Neuronal stem cell (in vitro differentiated cells): Measurements from ENCODE around the gene TBC1D22A.
A peak's percentile ranks its signal among the peaks of the same experiment; 100 is the strongest.

Source experiments
- DNase-seq: peaks from one replicate; pipeline ENCODE4 v3.0.0-alpha.2; 2013; ENCODE audit warnings: low spot score
- H2AFZ ChIP-seq: one replicate; pipeline ENCODE4 v1.6.1; 2013; ENCODE audit warnings: mild to moderate bottlenecking, low read length, inconsistent platforms
- H2AK5ac ChIP-seq: 2 replicates; pipeline ENCODE4 v1.6.1; 2013; ENCODE audit warnings: low read depth, mild to moderate bottlenecking, inconsistent platforms, low read length, moderate library complexity, mixed read lengths
- H2BK120ac ChIP-seq: 2 replicates; pipeline ENCODE4 v1.6.1; 2013; ENCODE audit warnings: low read depth, mild to moderate bottlenecking, inconsistent platforms, low read length, moderate library complexity, mixed read lengths
- H2BK12ac ChIP-seq: one replicate; pipeline ENCODE4 v1.6.1; 2013; ENCODE audit warnings: low read length, inconsistent platforms
- H2BK15ac ChIP-seq: 2 replicates; pipeline ENCODE4 v1.6.1; 2013; ENCODE audit warnings: mild to moderate bottlenecking, low read length, inconsistent platforms, mixed read lengths
- H2BK5ac ChIP-seq: one replicate; pipeline ENCODE4 v1.6.1; 2013; ENCODE audit warnings: inconsistent platforms, mild to moderate bottlenecking, low read length, moderate library complexity
- H3K14ac ChIP-seq: one replicate; pipeline ENCODE4 v1.6.1; 2013; ENCODE audit warnings: low read length, inconsistent platforms
- H3K18ac ChIP-seq: 2 replicates; pipeline ENCODE4 v1.6.1; 2013; ENCODE audit warnings: low read length, inconsistent platforms
- H3K23ac ChIP-seq: 2 replicates; pipeline ENCODE4 v1.6.1; 2013; ENCODE audit warnings: low read depth, mild to moderate bottlenecking, mixed read lengths, low read length, inconsistent platforms; ENCODE audit not compliant: poor library complexity
- H3K27ac ChIP-seq: replicated peaks from 3 replicates; pipeline ENCODE4 v1.5.1; 2013; ENCODE audit warnings: low read length, inconsistent platforms
- H3K27me3 ChIP-seq, 3 experiments: 2 replicates each; pipeline ENCODE4 v1.6.1; 2013; ENCODE audit warnings: low read length in 3 of 3, mild to moderate bottlenecking in 2 of 3, inconsistent platforms in 1 of 3, low read depth in 1 of 3, mixed read lengths in 1 of 3, moderate library complexity in 1 of 3; ENCODE audit not compliant: control insufficient read depth in 3 of 3, insufficient read depth in 3 of 3
- H3K36me3 ChIP-seq, 2 donors: replicated peaks in 1 of 2; 2 replicates each; pipeline ENCODE4 v1.6.1; 2013; ENCODE audit warnings: low read length in 2 of 2; ENCODE audit not compliant: control insufficient read depth in 2 of 2, insufficient read depth in 2 of 2
- H3K4ac ChIP-seq: 2 replicates; pipeline ENCODE4 v1.6.1; 2013; ENCODE audit warnings: inconsistent platforms, mild to moderate bottlenecking, low read length, moderate library complexity
- H3K4me1 ChIP-seq, 2 donors: 1 replicate in 1 of 2; 2 replicates in 1 of 2; pipeline ENCODE4 v1.6.1; 2013; ENCODE audit warnings: low read length in 2 of 2, low read depth in 1 of 2; ENCODE audit not compliant: control insufficient read depth in 2 of 2, insufficient read depth in 1 of 2
- H3K4me2 ChIP-seq: one replicate; pipeline ENCODE4 v1.6.1; 2013; ENCODE audit warnings: mild to moderate bottlenecking, low read length, inconsistent platforms; ENCODE audit not compliant: insufficient read depth, poor library complexity, severe bottlenecking
- H3K4me3 ChIP-seq, 2 donors: 2 replicates each; pipeline ENCODE4 v1.5.1; 2013; ENCODE audit warnings: low read length in 2 of 2, mild to moderate bottlenecking in 2 of 2, inconsistent platforms in 1 of 2, moderate library complexity in 1 of 2
- H3K79me1 ChIP-seq: one replicate; pipeline ENCODE4 v1.6.1; 2013; ENCODE audit warnings: low read depth, mild to moderate bottlenecking, inconsistent platforms, low read length, moderate library complexity
- H3K9ac ChIP-seq: one replicate; pipeline ENCODE4 v1.6.1; 2013; ENCODE audit warnings: mild to moderate bottlenecking, low read depth, low read length, inconsistent platforms; ENCODE audit not compliant: poor library complexity
- H3K9me3 ChIP-seq, 2 donors: replicated peaks in 1 of 2; 2 replicates each; pipeline versions ENCODE3 to v1.6.1; 2013; ENCODE audit warnings: low read length in 2 of 2, mild to moderate bottlenecking in 2 of 2, inconsistent platforms in 1 of 2, low read depth in 1 of 2, mixed read lengths in 1 of 2, moderate library complexity in 1 of 2; ENCODE audit not compliant: control insufficient read depth in 2 of 2, insufficient read depth in 1 of 2
- H4K8ac ChIP-seq: one replicate; pipeline ENCODE4 v1.6.1; 2013; ENCODE audit warnings: low read depth, mild to moderate bottlenecking, inconsistent platforms, low read length, moderate library complexity
- H4K91ac ChIP-seq: one replicate; pipeline ENCODE4 v1.6.1; 2013; ENCODE audit warnings: low read length, low read depth, mild to moderate bottlenecking, inconsistent platforms; ENCODE audit not compliant: poor library complexity
- WGBS, 2 donors: extraction: QIAGEN DNeasy Blood & Tissue Kit; methylation state at CpG; one replicate each; pipeline ENCODE4 v1.1.7; 2013; ENCODE audit warnings: missing lambda C conversion rate in 2 of 2, mixed read lengths in 1 of 2; ENCODE audit not compliant: insufficient read length in 2 of 2, insufficient replicate concordance in 1 of 2; ENCODE audit errors: extremely low coverage in 2 of 2; 5-methylcytosine and 5-hydroxymethylcytosine counted together

The TBC1D22A gene

GRCh38 chr22:47206164-47206563 lies 443.7 kb downstream of the TBC1D22A start:
- H3K79me1 ChIP-seq: peaks cover 2% of the 10 kb centered on the region
- H3K4me1 ChIP-seq: no peaks in the 10 kb centered on the region
- H2BK12ac ChIP-seq: no peak overlapping the region
- H4K91ac ChIP-seq: no peak overlapping the region
- no peak overlapping the region for H3K4me3 ChIP-seq
- no peak overlapping the region for H3K23ac ChIP-seq
- H3K14ac ChIP-seq: no peak overlapping the region
- H2AFZ ChIP-seq: no peak overlapping the region
- H3K27ac ChIP-seq: no peak overlapping the region
- H3K9me3 ChIP-seq: peaks cover 2 to 64% of the 10 kb centered on the region in 2 donors
- H2AK5ac ChIP-seq: no peak overlapping the region
- no peak overlapping the region for H3K9ac ChIP-seq
- H3K27me3 ChIP-seq: peaks cover 0 to 5% (median 0%) of the 10 kb centered on the region in 3 experiments
- no peak overlapping the region for H4K8ac ChIP-seq
- no peak for DNase-seq
- H3K18ac ChIP-seq: no peak overlapping the region
- no peak overlapping the region for H2BK120ac ChIP-seq
- no peaks in the 10 kb centered on the region for H3K36me3 ChIP-seq
- no peak overlapping the region for H3K4me2 ChIP-seq
- H3K4ac ChIP-seq: no peak overlapping the region
- no peak overlapping the region for H2BK5ac ChIP-seq
- no peak overlapping the region for H2BK15ac ChIP-seq
- WGBS, 2 donors: no CpG with 5 or more reads among the region's 3 CpGs

DNA sequence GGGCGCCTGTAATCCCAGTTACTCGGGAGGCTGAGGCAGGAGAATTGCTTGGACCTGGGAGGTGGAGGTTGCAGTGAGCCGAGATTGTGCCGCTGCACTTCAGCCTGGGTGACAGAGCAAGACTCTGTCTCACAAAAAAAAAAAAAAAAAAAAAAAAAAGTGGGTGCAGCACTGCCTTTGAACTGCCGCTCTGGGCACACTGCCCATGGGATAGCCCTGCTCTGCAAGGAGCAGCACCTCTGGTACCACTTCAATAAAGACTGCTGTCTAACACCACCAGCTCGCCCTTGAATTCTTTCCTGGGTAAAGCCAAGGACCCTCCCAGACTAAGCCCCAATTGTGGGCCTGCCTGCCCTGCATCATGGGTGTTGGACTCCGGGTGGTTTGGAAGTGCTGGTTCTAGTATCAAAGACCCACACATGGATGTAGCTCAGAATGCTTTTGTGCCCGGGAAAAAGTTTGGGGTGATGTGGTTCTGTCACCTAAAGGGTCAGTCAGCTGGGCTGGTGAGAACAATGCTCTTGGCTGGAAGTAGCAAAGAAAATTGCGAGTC lies 444.3 kb downstream of the TBC1D22A start:
- Histone ChIP-seq H2BK15ac (no peak overlapping the region), H3K4me2 (no peak overlapping the region), H3K27ac (no peak overlapping the region), H3K79me1 (peaks cover 2% of the 10 kb centered on the region), H2BK120ac (no peak overlapping the region), H3K4ac (no peak overlapping the region), H4K91ac (no peak overlapping the region), H2AFZ (no peak overlapping the region), H2BK5ac (no peak overlapping the region), H2AK5ac (no peak overlapping the region), H2BK12ac (no peak overlapping the region), H3K9ac (no peak overlapping the region), H3K27me3 (peaks cover 0 to 5% (median 0%) of the 10 kb centered on the region in 3 experiments), H3K4me1 (no peaks in the 10 kb centered on the region), H3K14ac (no peak overlapping the region), H3K4me3 (no peak overlapping the region), H3K9me3 (peaks cover 2 to 61% of the 10 kb centered on the region in 2 donors), H4K8ac (no peak overlapping the region), H3K18ac (no peak overlapping the region), H3K23ac (no peak overlapping the region), H3K36me3 (no peaks in the 10 kb centered on the region)
- WGBS, 2 donors: no CpG with 5 or more reads among the region's 9 CpGs
- DNase-seq: no peak

GRCh38 chr22:47207387-47207786 lies 444.9 kb downstream of the TBC1D22A start:
- no peak overlapping the region for H3K23ac ChIP-seq
- no peak overlapping the region for H2BK120ac ChIP-seq
- H3K27me3 ChIP-seq: peaks cover 0 to 5% (median 0%) of the 10 kb centered on the region in 3 experiments
- H3K4me2 ChIP-seq: no peak overlapping the region
- no peak overlapping the region for H3K18ac ChIP-seq
- no peak overlapping the region for H2AK5ac ChIP-seq
- no peak overlapping the region for H3K4me3 ChIP-seq
- no CpG with 5 or more reads among the region's 6 CpGs for WGBS, 2 donors
- no peak overlapping the region for H2BK12ac ChIP-seq
- H2AFZ ChIP-seq: no peak overlapping the region
- H3K9me3 ChIP-seq: peaks cover 2 to 54% of the 10 kb centered on the region in 2 donors
- no peak overlapping the region for H3K14ac ChIP-seq
- no peak overlapping the region for H3K4ac ChIP-seq
- no peak overlapping the region for H4K8ac ChIP-seq
- no peak overlapping the region for H2BK15ac ChIP-seq
- no peak overlapping the region for H3K27ac ChIP-seq
- H3K36me3 ChIP-seq: no peaks in the 10 kb centered on the region
- H2BK5ac ChIP-seq: no peak overlapping the region
- no peak overlapping the region for H4K91ac ChIP-seq
- H3K4me1 ChIP-seq: no peaks in the 10 kb centered on the region
- no peak overlapping the region for H3K9ac ChIP-seq
- peaks cover 2% of the 10 kb centered on the region for H3K79me1 ChIP-seq
- no peak for DNase-seq

DNA sequence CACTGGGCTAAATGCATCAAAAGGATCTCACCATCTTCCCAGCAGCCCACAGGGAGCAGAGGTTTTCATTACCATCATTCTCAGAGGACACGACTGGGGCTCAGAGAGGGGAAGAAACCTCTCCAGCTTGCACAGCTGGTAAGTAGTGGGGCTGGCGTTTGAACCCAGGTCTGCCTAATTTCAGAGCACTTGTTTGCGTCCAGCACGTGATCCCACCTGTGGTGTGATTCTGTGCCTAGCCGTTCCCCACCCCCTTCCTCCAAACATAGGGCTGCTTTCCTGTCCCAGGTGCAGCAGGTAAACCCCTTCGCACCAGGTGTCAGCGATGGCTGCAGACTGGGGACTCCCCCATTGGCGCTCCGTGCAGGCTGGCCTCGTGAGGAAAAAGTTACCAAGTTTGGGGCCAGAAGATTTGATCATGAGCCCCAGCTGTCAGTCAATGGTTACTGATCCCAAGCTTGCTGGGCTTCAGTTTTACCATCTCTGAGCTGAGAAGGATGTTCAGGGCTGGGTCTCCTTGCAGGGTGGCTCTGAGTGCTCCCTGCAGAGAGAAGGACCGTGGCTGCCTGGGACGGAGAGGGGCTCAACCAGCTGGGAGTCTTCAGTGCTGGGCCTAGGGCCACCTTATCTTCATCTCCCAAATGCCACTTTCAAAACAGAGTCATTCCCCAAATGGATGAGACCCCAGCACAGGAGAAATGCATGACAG lies 445.6 kb downstream of the TBC1D22A start:
- Histone ChIP-seq H3K4ac (no peak overlapping the region), H3K4me2 (no peak overlapping the region), H3K4me3 (no peak overlapping the region), H3K36me3 (no peaks in the 10 kb centered on the region), H3K18ac (no peak overlapping the region), H3K9ac (no peak overlapping the region), H2BK15ac (no peak overlapping the region), H3K9me3 (peaks cover 2 to 50% of the 10 kb centered on the region in 2 donors), H2BK12ac (no peak overlapping the region), H2AK5ac (no peak overlapping the region), H3K23ac (no peak overlapping the region), H3K4me1 (no peaks in the 10 kb centered on the region), H3K27me3 (peaks cover 0 to 5% (median 0%) of the 10 kb centered on the region in 3 experiments), H2BK120ac (no peak overlapping the region), H3K27ac (no peak overlapping the region), H3K79me1 (peaks cover 2% of the 10 kb centered on the region), H3K14ac (peak overlapping the region; percentile 71), H2AFZ (no peak overlapping the region), H4K91ac (no peak overlapping the region), H2BK5ac (no peak overlapping the region), H4K8ac (no peak overlapping the region)
- DNase-seq: no peak
- no CpG with 5 or more reads among the region's 12 CpGs for WGBS, 2 donors
